ENCODE results near the gene PRM1.
A peak's percentile ranks its signal among the peaks of the same experiment; 100 is the strongest.

The PRM1 gene

DNA sequence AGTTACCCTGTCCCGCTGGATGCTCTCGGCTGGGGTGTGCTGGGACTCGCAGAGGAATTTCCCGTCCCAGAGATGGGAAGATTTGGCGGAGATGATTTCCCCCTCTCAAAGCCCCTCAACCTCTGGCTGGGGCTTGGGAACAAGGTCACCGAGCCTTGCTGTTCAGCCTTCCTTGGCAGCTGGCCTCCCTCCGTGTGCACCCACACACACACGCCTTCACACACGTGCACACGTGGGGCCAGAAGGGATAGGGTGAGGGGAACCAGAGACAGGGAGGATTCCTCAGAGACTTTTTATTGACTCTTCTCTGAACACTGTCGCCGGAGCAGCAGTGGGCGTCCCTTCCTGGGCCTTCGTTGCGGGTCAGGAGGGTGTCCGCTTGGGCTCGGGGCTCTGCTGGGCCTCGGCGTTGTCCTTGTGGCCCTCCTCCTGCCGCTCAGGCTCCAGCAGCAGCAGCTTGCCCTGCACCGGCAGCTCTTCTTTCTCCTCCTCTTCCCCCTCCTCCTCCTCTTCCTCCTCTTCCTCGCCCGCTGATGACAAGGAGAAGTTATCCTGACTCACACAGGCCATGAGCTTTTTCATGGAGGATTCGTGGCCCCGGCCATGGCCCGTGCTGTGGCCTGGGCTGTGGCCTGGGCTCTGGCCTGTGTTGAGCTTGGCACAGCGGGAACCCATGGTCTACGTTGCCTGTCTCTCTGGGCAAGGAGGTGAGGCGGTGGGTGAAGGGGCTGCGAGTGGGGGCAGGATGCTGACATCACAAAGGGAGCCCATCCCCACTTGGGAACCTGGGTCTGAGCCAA lies 8.0 kb downstream of the PRM1 start, which contains the start of gene PRM3:
Gene PRM3 (minus strand): TSS at position 709 of the 800 bp plus-strand sequence. CDS start 34 bp downstream, at position 675.
- no peak within 1 kb of the TSS for H2BK120ac ChIP-seq (ENCODE audit: low read depth, low read length)
- no peak within 1 kb of the TSS for H2AFZ ChIP-seq (ENCODE audit: low read depth, low read length)
- H3K4me1 ChIP-seq (ENCODE audit: control insufficient read depth, insufficient read depth, low read depth, low read length) = peaks cover 4% of the 10 kb centered on the region
- peak within 1 kb of the TSS in 1 of 2 experiments; percentile 59 for H2BK12ac ChIP-seq (ENCODE audit: low read length in 2 of 2)
- peak within 1 kb of the TSS in 1 of 2 experiments; percentile 10 for H3K4me3 ChIP-seq (ENCODE audit: insufficient read depth in 1 of 2, low read depth in 1 of 2, low read length in 2 of 2)
- no peak within 1 kb of the TSS for H3K4me2 ChIP-seq (ENCODE audit: low read length, poor library complexity, severe bottlenecking)
- DNase-seq = no peak
- no peak within 1 kb of the TSS for H3K4ac ChIP-seq (ENCODE audit: low read depth in 1 of 2, low read length in 2 of 2)
- no peaks in the 10 kb centered on the region for H3K79me1 ChIP-seq (replicated peaks; ENCODE audit: low read length, poor library complexity, severe bottlenecking)
- H3K27me3 ChIP-seq (ENCODE audit: control insufficient read depth in 1 of 2, insufficient read depth in 1 of 2, low read length in 2 of 2) = peaks cover 5 to 32% of the 10 kb centered on the region in 2 experiments
- no peak within 1 kb of the TSS for H3K27ac ChIP-seq (ENCODE audit: low read length, poor library complexity, severe bottlenecking)
- peak within 1 kb of the TSS; percentile 62 for H4K8ac ChIP-seq (ENCODE audit: low read length)
- no peak within 1 kb of the TSS for H3K23ac ChIP-seq (ENCODE audit: low read length in 2 of 2)
- H2BK5ac ChIP-seq (ENCODE audit: low read depth, low read length, poor library complexity, severe bottlenecking) = no peak within 1 kb of the TSS
- peak within 1 kb of the TSS; percentile 38 to 50 for H3K18ac ChIP-seq (ENCODE audit: low read depth in 1 of 2, low read length in 2 of 2)
- WGBS = 87% methylated on average over 30 of the region's 30 CpGs
- H4K91ac ChIP-seq (ENCODE audit: low read length) = peak within 1 kb of the TSS; percentile 61
- no peak within 1 kb of the TSS for H3K9ac ChIP-seq (ENCODE audit: low read length)
- peak within 1 kb of the TSS in 1 of 2 experiments; percentile 49 for H3K14ac ChIP-seq (ENCODE audit: low read length in 2 of 2)
- no peak within 1 kb of the TSS for H2AK5ac ChIP-seq (ENCODE audit: low read length, severe bottlenecking)
- H2BK15ac ChIP-seq (ENCODE audit: low read depth, poor library complexity, severe bottlenecking) = peak within 1 kb of the TSS; percentile 19
- no peaks in the 10 kb centered on the region for H3K36me3 ChIP-seq (ENCODE audit: control insufficient read depth in 1 of 2, insufficient read depth in 2 of 2, low read depth in 1 of 2, low read length in 2 of 2)
- peaks cover 4% of the 10 kb centered on the region for H3K9me3 ChIP-seq (ENCODE audit: control insufficient read depth, low read length)

DNA sequence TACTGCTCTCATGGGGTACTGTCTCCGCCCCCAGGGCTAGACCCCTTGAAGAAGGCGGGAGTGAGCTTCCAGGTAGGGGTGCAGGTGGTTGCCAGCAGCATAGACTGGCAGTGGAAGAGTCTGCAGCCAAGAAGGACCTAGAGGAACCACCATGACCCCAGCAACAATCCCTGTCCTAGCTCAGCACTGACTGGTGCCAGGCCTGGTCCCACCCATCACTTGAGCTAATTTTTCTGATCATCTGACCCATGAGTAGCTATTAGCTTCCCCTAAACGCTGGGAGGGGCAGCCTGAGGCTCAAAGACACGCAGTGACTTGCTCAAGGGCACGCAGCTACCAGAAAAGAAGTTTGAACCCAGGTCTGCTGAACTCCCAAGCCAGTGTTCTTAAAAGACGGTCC lies 8.6 kb downstream of the PRM1 start:
- Histone ChIP-seq H2BK15ac (ENCODE audit: low read depth, poor library complexity, severe bottlenecking) (peak overlapping the region; percentile 19), H2BK120ac (ENCODE audit: low read depth, low read length) (no peak overlapping the region), H2AFZ (ENCODE audit: low read depth, low read length) (no peak overlapping the region), H3K14ac (ENCODE audit: low read length in 2 of 2) (no peak overlapping the region), H3K27me3 (ENCODE audit: control insufficient read depth in 1 of 2, insufficient read depth in 1 of 2, low read length in 2 of 2) (peaks cover 3 to 28% of the 10 kb centered on the region in 2 experiments), H4K91ac (ENCODE audit: low read length) (no peak overlapping the region), H3K27ac (ENCODE audit: low read length, poor library complexity, severe bottlenecking) (no peak overlapping the region), H3K79me1 (replicated peaks; ENCODE audit: low read length, poor library complexity, severe bottlenecking) (no peaks in the 10 kb centered on the region), H2BK12ac (ENCODE audit: low read length in 2 of 2) (no peak overlapping the region), H3K18ac (ENCODE audit: low read depth in 1 of 2, low read length in 2 of 2) (no peak overlapping the region), H3K9ac (ENCODE audit: low read length) (no peak overlapping the region), H2BK5ac (ENCODE audit: low read depth, low read length, poor library complexity, severe bottlenecking) (no peak overlapping the region), H3K4me3 (ENCODE audit: insufficient read depth in 1 of 2, low read depth in 1 of 2, low read length in 2 of 2) (no peak overlapping the region), H3K36me3 (ENCODE audit: control insufficient read depth in 1 of 2, insufficient read depth in 2 of 2, low read depth in 1 of 2, low read length in 2 of 2) (no peaks in the 10 kb centered on the region), H3K4me1 (ENCODE audit: control insufficient read depth, insufficient read depth, low read depth, low read length) (peaks cover 4% of the 10 kb centered on the region), H4K8ac (ENCODE audit: low read length) (no peak overlapping the region), H3K23ac (ENCODE audit: low read length in 2 of 2) (no peak overlapping the region), H2AK5ac (ENCODE audit: low read length, severe bottlenecking) (no peak overlapping the region), H3K4ac (ENCODE audit: low read depth in 1 of 2, low read length in 2 of 2) (no peak overlapping the region), H3K9me3 (ENCODE audit: control insufficient read depth, low read length) (peaks cover 2% of the 10 kb centered on the region), H3K4me2 (ENCODE audit: low read length, poor library complexity, severe bottlenecking) (no peak overlapping the region)
- DNase-seq = no peak
- WGBS = 87% methylated on average over 6 of the region's 6 CpGs

DNA sequence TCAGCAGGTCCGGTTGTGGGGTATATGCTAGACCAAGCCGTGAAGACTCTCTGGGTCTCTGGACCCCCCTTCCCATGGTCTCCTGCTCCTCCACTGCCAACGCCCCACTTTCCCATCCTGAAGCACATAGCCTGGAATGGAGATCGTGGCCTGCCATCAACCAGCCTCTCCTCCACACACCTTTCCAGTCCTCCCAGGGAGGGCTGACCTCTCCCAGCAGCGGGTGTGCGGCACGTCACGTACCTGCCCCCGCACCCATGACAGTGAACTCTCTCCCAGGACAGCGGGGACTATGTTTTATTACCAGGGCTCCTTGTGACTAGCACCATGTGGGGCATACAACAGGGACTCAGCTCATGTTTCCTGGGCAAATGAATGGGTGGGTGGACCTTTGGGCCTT lies 9.5 kb downstream of the PRM1 start:
- Histone ChIP-seq H2BK5ac (ENCODE audit: low read depth, low read length, poor library complexity, severe bottlenecking) (no peak overlapping the region), H3K23ac (ENCODE audit: low read length in 2 of 2) (no peak overlapping the region), H2BK120ac (ENCODE audit: low read depth, low read length) (no peak overlapping the region), H3K4me3 (ENCODE audit: insufficient read depth in 1 of 2, low read depth in 1 of 2, low read length in 2 of 2) (no peak overlapping the region), H4K91ac (ENCODE audit: low read length) (no peak overlapping the region), H3K4me2 (ENCODE audit: low read length, poor library complexity, severe bottlenecking) (no peak overlapping the region), H3K27me3 (ENCODE audit: control insufficient read depth in 1 of 2, insufficient read depth in 1 of 2, low read length in 2 of 2) (peaks cover 0 to 25% of the 10 kb centered on the region in 2 experiments), H3K18ac (ENCODE audit: low read depth in 1 of 2, low read length in 2 of 2) (no peak overlapping the region), H3K9ac (ENCODE audit: low read length) (no peak overlapping the region), H3K79me1 (replicated peaks; ENCODE audit: low read length, poor library complexity, severe bottlenecking) (no peaks in the 10 kb centered on the region), H3K14ac (ENCODE audit: low read length in 2 of 2) (no peak overlapping the region), H2AK5ac (ENCODE audit: low read length, severe bottlenecking) (no peak overlapping the region), H2BK15ac (ENCODE audit: low read depth, poor library complexity, severe bottlenecking) (no peak overlapping the region), H3K27ac (ENCODE audit: low read length, poor library complexity, severe bottlenecking) (no peak overlapping the region), H3K9me3 (ENCODE audit: control insufficient read depth, low read length) (no peaks in the 10 kb centered on the region), H2BK12ac (ENCODE audit: low read length in 2 of 2) (no peak overlapping the region), H2AFZ (ENCODE audit: low read depth, low read length) (no peak overlapping the region), H4K8ac (ENCODE audit: low read length) (no peak overlapping the region), H3K4me1 (ENCODE audit: control insufficient read depth, insufficient read depth, low read depth, low read length) (peaks cover 4% of the 10 kb centered on the region), H3K4ac (ENCODE audit: low read depth in 1 of 2, low read length in 2 of 2) (no peak overlapping the region), H3K36me3 (ENCODE audit: control insufficient read depth in 1 of 2, insufficient read depth in 2 of 2, low read depth in 1 of 2, low read length in 2 of 2) (no peaks in the 10 kb centered on the region)
- no peak for DNase-seq
- 95% methylated on average over 10 of the region's 10 CpGs for WGBS

DNA sequence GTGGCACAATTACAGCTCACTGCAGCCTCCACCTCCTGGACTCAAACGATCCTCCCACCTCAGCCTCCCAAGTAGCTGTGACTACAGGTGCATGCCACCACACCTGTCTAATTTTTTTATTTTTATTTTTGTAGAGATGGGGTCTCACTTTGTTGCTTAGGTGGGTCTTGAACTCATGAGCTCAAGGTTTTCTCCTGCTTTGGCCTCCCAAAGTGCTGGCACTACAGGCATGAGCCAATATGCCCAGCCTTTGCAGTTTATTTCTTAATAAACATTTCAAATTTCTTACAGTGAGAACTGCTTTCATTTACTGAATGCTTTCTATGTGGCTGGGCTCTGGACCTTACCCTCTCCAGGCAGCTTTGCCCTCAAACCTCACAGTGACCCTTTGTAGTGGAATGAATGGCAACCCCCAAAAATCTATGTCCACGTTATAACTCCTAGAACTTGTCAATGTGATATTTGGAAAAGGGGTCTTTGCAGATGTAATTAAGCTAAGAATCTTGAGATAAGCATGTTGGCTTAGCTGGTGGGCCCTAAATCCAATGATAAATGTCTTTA lies 10.4 kb downstream of the PRM1 start:
- H2BK120ac ChIP-seq (ENCODE audit: low read depth, low read length) = no peak overlapping the region
- peaks cover 4% of the 10 kb centered on the region for H3K4me1 ChIP-seq (ENCODE audit: control insufficient read depth, insufficient read depth, low read depth, low read length)
- H3K36me3 ChIP-seq (ENCODE audit: control insufficient read depth in 1 of 2, insufficient read depth in 2 of 2, low read depth in 1 of 2, low read length in 2 of 2) = no peaks in the 10 kb centered on the region
- no peak overlapping the region for H4K91ac ChIP-seq (ENCODE audit: low read length)
- H2BK5ac ChIP-seq (ENCODE audit: low read depth, low read length, poor library complexity, severe bottlenecking) = no peak overlapping the region
- no peak overlapping the region for H3K18ac ChIP-seq (ENCODE audit: low read depth in 1 of 2, low read length in 2 of 2)
- H3K79me1 ChIP-seq (replicated peaks; ENCODE audit: low read length, poor library complexity, severe bottlenecking) = no peaks in the 10 kb centered on the region
- DNase-seq = no peak
- H2BK12ac ChIP-seq (ENCODE audit: low read length in 2 of 2) = no peak overlapping the region
- WGBS = 71% methylated on average over 1 of the region's 2 CpGs
- no peak overlapping the region for H3K27ac ChIP-seq (ENCODE audit: low read length, poor library complexity, severe bottlenecking)
- H2AK5ac ChIP-seq (ENCODE audit: low read length, severe bottlenecking) = no peak overlapping the region
- H2BK15ac ChIP-seq (ENCODE audit: low read depth, poor library complexity, severe bottlenecking) = no peak overlapping the region
- H4K8ac ChIP-seq (ENCODE audit: low read length) = no peak overlapping the region
- H3K23ac ChIP-seq (ENCODE audit: low read length in 2 of 2) = no peak overlapping the region
- no peak overlapping the region for H3K4me2 ChIP-seq (ENCODE audit: low read length, poor library complexity, severe bottlenecking)
- H3K4me3 ChIP-seq (ENCODE audit: insufficient read depth in 1 of 2, low read depth in 1 of 2, low read length in 2 of 2) = no peak overlapping the region
- no peaks in the 10 kb centered on the region for H3K9me3 ChIP-seq (ENCODE audit: control insufficient read depth, low read length)
- no peak overlapping the region for H3K14ac ChIP-seq (ENCODE audit: low read length in 2 of 2)
- no peak overlapping the region for H3K9ac ChIP-seq (ENCODE audit: low read length)
- H3K27me3 ChIP-seq (ENCODE audit: control insufficient read depth in 1 of 2, insufficient read depth in 1 of 2, low read length in 2 of 2) = peaks cover 0 to 26% of the 10 kb centered on the region in 2 experiments
- H2AFZ ChIP-seq (ENCODE audit: low read depth, low read length) = no peak overlapping the region
- H3K4ac ChIP-seq (ENCODE audit: low read depth in 1 of 2, low read length in 2 of 2) = no peak overlapping the region

Measured in mesenchymal stem cell (in vitro differentiated cells and primary cell).